Fibroblast of pulmonary artery (primary cell): Measurements from ENCODE around the gene CD226.
"Not testable (repeated sequence)": the region's sequence is repeated elsewhere in the genome, so short reads cannot be mapped to it uniquely, and the experiment has no call there.

Experiments used
- DNase-seq: peaks from one replicate; pipeline ENCODE4 v3.0.0-alpha.2; 2010; ENCODE audit warnings: low read depth
- H3K4me3 ChIP-seq: replicated peaks from 2 replicates; pipeline ENCODE4 v1.5.1; 2011; ENCODE audit warnings: low read depth, mild to moderate bottlenecking, control low read depth, low read length, moderate library complexity
- TF ChIP-seq, protein P1 (sequence below): IDR thresholded peaks from 2 replicates; pipeline ENCODE4 v1.5.1; 2011; ENCODE audit warnings: mild to moderate bottlenecking, control low read depth, low read length, inconsistent platforms; ENCODE audit errors: missing control alignments

Gene CD226

DNA sequence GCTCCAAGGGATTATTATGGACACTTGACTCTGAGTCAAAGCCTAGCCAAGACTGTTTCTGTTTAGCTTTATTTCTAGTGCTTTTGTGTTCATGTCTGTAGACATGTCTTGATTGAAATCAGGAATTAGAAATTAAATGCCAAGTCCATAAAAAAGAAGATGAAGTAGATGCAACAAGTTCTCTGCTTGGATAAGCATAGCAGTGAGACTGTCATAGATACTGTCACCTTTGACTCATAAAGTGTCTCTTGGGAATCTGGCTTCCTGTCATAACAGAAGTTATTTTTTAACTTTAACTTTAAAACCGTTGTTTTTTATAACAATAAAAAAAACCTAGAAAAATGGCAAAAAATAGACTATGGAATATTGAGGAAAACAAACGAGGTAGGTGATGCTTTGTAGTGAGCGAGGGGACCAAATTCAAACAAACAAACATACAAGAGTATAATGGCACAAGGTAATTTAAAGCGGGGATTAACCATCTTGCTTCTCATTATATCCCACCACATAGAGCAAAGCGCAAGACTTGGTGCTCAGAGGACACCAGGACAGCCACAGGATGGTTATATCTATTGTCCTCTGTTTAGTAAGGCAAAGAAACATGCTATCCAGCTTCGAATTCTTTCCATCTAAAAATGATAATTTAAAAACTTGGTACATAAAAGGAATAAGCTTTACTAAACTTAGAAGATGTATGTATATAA, 64.6 kb downstream of the CD226 start:
- no peak overlapping the region for H3K4me3 ChIP-seq
- TF ChIP-seq, protein P1, sequence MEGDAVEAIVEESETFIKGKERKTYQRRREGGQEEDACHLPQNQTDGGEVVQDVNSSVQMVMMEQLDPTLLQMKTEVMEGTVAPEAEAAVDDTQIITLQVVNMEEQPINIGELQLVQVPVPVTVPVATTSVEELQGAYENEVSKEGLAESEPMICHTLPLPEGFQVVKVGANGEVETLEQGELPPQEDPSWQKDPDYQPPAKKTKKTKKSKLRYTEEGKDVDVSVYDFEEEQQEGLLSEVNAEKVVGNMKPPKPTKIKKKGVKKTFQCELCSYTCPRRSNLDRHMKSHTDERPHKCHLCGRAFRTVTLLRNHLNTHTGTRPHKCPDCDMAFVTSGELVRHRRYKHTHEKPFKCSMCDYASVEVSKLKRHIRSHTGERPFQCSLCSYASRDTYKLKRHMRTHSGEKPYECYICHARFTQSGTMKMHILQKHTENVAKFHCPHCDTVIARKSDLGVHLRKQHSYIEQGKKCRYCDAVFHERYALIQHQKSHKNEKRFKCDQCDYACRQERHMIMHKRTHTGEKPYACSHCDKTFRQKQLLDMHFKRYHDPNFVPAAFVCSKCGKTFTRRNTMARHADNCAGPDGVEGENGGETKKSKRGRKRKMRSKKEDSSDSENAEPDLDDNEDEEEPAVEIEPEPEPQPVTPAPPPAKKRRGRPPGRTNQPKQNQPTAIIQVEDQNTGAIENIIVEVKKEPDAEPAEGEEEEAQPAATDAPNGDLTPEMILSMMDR: no peak
- no peak for DNase-seq

DNA sequence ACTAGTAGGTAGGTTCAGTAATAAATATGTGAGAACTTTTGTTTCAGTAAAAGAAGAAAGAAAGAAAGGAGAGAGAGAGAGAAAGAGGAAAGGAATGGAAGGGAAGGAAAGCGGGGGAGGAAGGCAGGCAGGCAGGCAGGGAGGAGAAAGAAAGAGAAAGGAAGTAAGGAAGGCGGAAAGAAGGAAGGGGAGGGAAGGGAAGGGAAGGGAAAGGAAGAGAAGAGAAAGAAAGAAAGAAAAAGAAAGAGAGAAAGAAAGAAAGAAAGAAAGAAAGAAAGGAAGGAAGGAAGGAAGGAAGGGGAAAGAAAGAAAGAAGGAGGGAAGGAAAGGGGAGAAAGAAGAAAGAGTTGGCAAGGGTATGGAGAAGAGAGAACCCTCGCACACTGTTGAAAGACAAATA, 67.6 kb downstream of the CD226 start:
- TF ChIP-seq, protein P1: no peak

DNA sequence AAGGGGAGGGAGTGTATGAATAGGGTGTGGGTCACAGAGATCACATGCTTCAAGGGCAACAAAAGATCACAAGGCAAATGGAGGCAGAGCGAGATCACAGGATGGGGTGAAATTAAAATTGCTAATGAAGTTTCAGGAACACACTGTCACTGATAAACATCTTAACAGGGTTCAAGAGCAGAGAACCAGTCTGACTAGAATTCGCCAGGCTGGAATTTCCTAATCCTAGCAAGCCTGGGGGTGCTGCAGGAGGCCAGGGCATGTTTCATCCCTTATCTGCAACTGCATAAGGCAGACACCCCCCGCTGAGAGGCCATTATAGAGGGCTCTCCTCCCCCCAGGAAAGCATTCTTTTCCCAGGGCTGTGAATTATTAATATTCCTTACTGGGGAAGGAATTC, 68.6 kb downstream of the CD226 start:
- H3K4me3 ChIP-seq: not testable (repeated sequence)

More for the DNA sequence above, 67.6 kb downstream of the CD226 start:
- no peak for DNase-seq
- no peak overlapping the region for H3K4me3 ChIP-seq

GRCh38 chr18:69878213-69878933, 69.3 kb downstream of the CD226 start:
- TF ChIP-seq, protein P1: no peak
- DNase-seq: no peak
- H3K4me3 ChIP-seq: no peak overlapping the region

More for the DNA sequence above, 68.6 kb downstream of the CD226 start:
- not testable (repeated sequence) for DNase-seq

GRCh38 chr18:69876490-69876889, 71.2 kb downstream of the CD226 start:
- TF ChIP-seq, protein P1: no peak
- no peak for DNase-seq
- H3K4me3 ChIP-seq: no peak overlapping the region

GRCh38 chr18:69874058-69874457, 73.6 kb downstream of the CD226 start:
- H3K4me3 ChIP-seq: no peak overlapping the region
- DNase-seq: peak; percentile 67
- TF ChIP-seq, protein P1: no peak

- TF ChIP-seq, protein P1: no peak
- no peak for DNase-seq
- no peak overlapping the region for H3K4me3 ChIP-seq
Measured at GRCh38 chr18:69872661-69873060, 75.0 kb downstream of the CD226 start.
